NCI-H748 treated with DMSO at 0.1 percent for 48 hours (cell line): ENCODE results near the gene TMEM204.

Experiments
- DNase-seq: peaks from one replicate; lab custom pipeline; 2025; lab: John Stamatoyannopoulos, UW

TMEM204 gene

DNA sequence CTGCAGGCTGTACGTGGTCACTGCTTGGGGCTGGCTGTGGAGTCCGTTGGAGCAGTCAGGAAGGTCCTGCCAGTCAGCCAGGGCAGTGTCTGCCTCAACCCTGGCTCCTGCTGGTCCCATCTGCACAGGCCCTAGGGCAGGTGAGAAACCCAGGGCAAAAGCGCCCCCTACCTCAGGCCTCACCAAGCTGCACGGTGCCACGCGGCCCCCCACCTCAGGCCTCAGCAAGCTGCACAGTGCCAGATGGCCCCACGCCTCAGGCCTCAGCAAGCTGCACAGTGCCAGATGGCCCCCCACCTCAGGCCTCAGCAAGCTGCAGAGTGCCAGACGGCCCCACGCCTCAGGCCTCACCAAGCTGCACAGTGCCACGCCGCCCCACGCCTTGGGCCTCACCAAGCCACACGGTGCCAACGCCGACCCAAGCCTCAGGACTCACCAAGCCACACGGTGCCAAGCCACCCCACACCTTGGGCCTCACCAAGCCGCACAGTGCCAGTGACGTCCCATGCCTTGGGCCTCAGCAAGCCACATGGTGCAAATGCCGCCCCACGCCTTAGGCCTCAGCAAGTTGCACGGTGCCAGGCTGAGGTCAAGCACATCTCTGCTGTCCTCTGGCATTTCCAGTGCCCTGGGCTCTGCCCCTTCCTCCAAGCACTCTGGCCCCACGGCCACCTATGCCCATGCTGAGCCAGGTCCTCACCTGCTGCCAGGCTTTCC, 5.5 kb downstream of the TMEM204 start:
- no peak for DNase-seq

DNA sequence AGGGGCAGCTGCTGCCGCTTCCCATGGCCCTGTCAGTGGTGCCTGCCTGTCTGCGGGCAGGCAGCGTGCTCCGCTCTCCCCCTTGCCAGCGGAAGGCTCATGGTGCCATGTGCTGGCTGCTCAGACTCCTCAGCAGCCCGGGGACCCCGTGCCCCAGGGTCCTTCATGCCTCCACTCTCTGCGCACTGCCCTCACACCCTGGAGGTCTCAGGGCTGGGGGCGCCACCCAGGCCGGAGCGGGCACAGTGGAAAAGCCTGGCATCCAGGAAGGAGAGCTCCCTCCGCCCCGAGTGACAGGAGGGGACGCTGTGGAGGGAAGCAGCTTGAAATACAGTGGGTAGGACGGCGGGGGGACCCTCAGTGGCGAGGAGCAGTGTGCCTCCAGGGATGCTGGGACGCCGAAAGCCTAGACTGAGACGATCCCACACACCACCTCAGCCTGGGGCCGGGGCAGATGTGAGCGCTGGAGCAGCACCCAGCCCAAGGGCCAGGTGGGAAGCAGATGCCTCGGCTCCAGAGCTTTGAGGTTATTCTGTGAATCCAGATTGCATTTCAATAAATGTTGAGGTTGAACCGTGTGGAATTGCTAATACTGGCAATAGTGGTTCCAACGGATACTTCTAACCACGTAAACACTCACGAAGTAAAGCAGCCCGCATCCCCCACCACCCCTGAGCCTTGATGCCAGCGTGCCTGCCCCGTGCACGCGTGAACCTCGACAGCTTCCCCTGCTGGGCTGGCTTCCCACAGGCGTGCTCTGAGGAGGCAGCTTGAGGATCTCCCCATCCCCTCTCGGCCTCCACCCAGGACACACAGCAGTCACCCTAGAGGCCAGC, 6.5 kb downstream of the TMEM204 start:
- DNase-seq = no peak

DNA sequence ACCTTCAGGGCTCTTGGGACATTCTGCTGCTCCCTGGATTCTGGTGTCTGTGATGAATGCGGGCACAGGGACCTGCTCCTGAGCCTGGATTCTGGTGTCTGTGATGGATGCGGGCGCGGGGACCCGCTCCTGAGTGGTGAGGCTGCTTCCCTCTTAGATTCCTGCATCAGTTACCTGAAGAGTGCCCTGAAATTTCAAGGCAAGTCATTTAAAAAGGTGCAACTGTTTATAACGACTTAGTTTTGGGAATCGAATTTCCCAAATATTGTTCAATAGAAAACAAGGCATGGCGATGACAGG, 7.0 kb downstream of the TMEM204 start:
- DNase-seq = no peak

DNA sequence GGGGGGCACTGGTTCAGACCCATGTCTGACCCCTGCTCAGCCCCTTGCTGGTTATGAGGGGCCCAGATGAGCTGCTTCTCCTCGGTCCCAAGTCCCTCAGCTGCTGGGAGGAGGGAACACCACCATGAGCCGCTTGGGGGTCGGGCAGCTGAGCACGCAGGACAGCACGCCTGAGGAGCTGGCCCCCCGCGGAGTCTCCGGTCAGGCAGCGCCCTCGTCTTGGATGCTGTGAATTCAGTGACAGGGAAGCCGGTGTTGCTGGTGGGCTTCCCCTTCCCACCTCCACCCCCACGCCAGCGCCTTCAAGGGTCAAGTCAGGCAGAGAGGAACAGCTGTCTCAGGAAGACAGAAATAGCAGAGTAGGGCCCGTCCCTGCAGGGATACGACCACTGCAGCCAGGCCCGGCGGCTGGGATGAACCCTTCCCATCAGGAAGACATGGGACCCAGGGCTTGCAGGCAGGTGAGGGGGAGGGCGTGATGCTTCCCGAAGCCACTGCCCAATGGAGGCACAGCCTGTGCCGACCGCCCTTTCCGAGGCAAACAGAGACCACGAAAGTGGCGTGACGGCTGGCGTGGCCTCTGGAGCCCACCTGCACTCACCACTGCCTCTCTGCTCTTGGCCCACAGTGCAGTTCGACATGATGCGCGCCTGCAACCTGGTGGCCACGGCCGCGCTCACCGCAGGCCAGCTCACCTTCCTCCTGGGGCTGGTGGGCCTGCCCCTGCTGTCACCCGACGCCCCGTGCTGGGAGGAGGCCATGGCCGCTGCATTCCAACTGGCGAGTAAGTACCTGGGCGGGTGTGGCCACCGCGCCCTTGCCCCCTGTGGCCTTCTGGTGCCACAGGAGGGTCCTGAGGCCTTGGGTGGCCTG, 8.1 kb downstream of the TMEM204 start:
- no peak for DNase-seq

DNA sequence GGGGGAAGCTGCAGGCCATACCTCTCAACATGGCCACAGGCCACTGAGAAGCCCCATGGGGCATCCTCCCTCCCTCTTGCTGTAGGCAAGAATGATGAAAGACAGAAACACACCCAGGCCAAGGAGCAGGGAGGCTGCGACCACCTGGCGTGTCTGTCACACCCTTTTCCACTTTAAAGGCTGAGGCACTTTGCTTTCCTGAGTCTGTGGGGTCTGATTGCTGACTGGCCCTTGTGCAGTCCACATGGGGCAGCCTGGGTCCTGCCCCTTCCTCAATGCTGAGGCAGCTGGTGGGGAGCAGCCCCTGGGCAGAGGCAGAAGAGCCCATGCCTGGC, 8.7 kb downstream of the TMEM204 start:
- DNase-seq = no peak

DNA sequence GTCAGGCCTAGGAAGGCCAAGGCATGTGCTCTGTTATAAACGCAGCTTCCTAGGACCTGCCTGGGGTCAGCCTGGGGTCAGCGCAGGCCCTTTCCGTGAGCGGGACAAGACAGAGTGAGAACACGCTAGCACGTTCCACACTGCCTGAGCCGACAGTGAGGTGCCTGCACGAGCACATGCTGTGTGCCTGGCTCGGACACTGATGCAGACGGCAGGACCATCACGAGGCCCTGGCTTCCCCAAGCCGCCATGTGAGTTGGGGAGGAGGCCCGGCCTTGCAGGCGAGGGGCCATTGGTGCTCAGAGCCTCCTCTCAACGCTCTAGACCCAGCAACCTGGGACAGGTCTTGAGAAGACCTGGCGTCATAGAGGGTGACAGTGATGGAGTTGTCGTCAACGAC, 9.1 kb downstream of the TMEM204 start:
- DNase-seq = no peak

DNA sequence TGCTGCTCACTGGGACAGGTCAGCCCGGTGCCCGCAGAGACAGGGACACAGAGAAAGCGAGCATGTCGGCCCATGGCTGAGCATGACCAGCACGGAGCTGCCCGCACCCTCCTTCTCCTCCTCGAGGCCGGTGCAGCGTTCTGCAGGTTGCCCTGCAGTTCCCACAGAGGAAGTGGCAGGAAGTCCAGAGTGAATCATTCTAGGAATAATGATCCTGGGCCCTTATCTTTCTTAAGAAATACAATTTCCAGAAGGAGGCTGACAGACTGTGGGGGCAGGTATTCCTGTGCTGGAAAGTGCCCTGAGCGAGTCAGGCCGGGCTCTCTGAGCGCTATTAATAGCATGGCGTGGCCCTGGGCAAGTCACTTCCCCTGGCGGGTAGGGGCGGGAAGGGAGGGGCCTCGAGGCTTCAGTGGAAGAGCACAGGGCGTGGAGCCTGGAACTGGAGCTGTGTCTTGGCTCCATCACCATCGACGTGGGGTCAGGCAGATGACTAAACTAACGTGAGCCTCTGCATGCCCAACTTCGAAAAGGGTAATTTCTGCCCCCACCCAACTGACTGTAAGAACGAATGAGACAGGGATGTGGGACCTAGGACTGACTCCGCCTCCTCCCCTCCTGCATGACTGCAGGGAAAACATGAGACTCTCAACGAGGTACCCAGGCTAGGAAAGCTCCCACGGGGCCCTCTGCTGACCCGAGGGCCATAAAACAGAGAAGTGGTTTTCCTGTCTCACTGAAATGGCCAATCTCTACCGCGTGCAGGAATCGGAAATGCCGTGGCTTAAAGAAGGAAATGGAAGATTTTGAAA, 9.8 kb downstream of the TMEM204 start:
- no peak for DNase-seq

DNA sequence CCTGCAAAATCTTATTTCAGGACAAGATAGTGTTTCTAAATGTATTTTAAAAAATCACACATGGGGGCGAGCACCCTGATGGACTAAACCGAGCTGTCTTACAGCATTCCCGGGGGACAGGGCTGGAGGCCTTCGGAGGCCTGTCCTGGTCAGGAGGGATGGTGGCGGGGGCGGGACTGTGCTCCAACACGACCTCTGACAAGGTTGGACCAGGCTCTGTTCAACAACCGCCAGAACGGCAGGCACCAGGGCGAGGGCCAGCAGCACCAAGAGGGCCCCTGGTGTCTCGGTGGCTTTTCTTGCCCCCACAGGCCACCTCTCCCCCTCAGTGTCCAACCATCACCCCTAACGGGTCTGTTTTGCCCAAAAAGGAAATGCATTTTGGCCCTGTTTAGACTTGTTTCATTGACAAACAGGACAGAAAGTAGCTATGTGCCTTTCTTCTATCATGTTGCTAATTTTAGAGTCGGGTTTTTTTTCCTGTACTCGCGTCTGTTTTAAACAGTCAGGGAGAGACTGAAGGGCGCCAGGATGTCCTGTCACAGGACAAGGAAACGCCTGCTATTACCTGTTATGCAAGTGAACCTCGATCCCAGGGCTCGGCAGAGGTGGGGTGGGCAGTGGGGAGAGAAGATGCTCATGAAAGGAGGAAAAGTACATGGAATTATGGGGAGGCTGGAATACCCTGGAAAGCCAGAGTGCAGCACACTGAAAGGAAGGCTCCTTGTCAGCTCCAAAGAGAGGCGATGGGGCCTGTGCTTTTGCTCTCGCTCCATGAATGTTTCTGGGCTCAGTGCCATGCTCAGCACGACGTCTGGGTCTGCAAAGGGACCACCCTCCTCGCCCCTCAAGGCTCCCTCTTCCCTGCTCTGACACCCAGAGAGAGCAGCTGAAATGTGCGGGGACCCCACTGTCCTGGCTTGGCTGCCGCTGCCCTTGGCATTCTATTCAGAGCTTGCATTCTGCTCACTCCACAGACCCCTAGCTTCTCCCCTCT, 11.9 kb downstream of the TMEM204 start:
- DNase-seq = no peak

DNA sequence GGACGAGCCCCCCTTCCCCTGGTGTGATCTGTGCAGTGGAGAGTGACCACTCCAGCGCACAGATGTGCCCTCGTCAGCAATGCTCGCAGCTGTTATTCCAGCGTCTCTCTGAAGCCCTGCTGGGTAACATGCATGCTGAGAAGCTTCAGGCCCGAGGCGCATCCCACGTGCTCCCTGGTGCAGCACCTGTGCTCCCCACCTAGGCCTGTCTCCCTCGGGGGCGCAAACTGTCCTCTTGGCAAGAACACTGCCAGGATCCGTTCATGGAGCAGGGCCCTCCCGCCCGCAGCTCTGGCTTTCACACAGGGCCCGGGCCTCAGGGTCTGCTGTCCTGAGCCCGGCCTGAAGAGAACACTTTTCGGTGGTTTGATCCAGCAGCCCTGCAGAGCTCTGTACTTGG, 13.0 kb downstream of the TMEM204 start:
- no peak for DNase-seq

DNA sequence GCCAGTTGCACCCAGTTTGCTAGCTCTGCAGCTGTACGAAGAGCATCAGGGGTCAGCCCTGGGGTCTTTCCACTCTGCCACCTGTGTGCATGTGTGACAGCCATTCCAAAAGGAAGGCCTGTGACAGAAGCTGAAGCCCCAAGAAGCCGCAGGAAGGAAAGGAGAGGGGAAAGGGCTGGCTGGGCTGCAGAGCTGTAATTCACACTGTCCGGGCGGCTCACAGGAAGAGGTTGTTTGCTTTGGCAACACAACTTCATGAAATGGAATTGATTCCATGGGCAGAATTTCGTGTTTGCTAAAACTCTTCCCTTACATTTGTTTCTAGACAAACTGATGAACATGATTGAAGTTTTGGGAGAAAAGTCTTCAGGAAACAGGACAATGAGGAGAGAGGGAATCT, 14.8 kb downstream of the TMEM204 start:
- DNase-seq = no peak

DNA sequence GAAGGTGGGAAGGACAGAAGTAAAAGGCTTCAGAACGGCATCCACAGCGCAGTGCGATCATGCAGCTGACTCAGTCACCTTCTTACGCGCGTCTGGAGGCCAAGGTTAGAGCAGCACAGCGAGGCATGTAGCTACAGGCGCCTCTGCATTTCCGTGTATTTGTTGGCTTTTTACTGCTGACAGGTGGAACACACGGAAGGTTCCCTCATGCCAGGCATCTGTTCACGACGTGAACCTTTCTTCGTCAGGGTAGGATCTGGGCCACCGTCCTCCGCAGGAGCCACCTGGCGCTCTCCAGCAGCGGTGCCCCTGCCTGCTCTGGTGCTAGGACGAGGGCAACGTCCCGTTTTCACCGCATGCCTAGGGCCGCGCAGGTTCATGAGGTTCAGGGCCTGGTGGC, 15.3 kb downstream of the TMEM204 start:
- no peak for DNase-seq

DNA sequence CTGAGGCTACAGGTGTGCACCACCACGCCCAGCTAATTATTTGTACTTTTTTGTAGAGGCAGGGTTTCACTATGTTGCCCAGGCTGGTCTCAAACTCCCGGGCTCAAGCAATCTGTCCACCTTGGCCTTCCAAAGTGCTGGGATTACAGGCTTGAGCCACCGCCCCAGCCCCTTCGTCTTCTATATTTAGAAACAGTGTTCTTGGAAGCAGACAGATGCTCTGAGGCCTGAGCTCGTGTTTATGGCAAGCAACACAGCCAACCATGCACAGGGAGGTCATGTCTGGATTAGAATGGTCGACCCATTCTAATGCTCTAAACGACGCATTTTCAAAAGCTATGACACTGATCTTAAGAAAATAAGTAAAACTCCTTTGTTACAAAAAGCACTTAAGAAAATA, 16.6 kb downstream of the TMEM204 start:
- no peak for DNase-seq

DNA sequence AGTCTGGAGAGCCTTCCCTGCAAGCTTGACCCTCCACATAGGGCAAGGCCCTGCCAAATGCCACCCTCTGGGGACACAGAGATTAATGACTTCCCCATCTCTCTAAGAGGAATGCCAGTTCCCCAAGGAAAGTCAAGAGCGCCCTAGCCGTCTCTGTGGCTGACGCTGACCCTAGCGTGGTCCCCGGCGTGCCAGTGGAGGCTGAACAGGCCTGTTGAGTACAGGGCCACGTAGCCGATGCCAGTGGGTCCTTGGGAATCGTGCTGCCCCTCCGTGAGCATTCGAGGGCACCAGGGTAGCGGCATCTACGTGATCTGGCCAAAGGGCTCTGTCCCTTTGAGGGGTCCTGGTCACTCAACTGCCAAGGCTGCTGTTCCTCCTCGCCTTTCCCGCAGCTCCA, 17.2 kb downstream of the TMEM204 start:
- no peak for DNase-seq

DNA sequence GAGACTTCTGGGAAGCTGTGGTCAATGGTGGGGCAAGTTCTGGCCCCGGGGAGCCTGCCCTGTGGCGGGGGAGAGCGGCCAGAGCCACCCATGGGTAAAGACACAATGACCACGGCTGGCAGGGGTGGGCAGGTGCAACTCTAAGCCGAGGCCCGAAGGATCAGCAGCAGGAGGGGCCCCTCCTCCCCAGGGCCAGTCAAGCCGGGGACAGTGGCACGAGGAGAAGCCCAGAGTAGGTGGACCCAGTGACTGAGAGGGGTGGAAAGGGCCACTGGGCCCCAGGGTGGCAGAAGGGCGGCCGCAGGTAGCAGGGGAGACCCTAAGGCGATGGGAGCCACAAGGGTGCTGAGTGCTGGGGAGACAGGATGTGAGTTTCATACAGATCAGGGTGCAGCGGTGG, 17.7 kb downstream of the TMEM204 start:
- no peak for DNase-seq

DNA sequence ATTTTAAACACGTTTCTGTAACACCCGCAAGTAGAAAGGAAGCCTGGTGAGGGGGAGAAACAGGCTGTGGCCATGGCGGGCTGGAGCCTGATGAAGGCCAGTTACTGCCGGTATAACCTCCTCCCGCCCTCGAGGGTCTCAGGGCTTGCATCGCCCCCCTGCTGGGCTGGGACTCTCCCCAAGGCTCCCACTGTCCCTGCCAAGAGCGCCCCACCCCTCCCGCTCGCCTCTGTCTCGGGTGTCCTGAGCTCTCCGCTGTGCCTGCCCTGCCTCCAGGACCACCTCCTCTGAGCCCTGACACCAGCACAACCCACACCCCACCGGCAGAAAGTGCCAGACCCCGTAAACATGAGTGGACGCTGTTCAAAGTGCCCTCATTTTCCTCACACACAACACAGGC, 18.7 kb downstream of the TMEM204 start:
- no peak for DNase-seq

DNA sequence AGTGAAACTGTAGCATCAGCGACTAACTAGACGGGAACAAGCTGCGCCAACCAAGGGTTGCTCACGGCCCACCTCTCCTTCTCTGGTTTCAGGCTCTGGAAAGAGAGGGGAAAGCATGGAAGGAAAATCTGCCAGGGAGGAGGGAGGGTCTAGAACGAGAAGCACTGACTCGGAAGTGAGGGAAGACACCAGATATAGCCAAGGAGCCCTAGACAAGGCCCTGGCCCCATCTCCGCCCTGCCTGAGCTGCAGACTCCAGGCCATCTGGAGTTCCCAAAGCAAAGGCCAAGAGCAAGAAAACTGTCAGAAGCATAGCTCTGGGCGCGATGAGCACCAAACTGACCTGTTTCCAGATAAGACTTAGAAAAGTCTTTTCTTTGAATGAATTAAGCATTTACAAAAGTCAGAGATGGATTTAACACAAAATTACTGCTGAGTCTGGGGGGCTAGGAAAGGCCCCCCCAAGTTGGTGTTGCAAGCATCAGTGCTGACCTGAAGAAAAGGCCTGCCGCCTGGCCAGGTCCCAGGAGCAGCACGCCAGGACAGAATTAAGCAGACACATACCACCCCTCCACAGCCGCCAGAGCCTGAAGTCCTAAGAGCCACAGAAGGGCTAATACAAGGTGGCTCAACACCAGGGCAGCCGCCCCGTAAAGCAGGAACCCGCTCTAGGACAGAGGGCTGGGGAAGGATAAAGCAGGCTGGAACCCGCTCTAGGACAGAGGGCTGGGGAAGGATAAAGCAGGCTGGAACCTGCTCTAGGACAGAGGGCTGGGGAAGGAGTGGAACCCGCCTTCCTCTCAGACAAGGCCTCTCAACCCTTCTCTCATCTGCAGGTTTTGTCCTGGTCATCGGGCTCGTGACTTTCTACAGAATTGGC, 20.7 kb downstream of the TMEM204 start:
- no peak for DNase-seq

DNA sequence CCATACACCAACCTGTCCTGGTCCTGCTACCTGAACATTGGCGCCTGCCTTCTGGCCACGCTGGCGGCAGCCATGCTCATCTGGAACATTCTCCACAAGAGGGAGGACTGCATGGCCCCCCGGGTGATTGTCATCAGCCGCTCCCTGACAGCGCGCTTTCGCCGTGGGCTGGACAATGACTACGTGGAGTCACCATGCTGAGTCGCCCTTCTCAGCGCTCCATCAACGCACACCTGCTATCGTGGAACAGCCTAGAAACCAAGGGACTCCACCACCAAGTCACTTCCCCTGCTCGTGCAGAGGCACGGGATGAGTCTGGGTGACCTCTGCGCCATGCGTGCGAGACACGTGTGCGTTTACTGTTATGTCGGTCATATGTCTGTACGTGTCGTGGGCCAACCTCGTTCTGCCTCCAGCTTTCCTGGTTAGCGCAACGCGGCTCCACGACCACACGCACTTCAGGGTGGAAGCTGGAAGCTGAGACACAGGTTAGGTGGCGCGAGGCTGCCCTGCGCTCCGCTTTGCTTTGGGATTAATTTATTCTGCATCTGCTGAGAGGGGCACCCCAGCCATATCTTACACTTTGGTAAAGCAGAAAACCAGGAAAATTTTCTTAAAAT, 21.5 kb downstream of the TMEM204 start:
- DNase-seq = no peak

DNA sequence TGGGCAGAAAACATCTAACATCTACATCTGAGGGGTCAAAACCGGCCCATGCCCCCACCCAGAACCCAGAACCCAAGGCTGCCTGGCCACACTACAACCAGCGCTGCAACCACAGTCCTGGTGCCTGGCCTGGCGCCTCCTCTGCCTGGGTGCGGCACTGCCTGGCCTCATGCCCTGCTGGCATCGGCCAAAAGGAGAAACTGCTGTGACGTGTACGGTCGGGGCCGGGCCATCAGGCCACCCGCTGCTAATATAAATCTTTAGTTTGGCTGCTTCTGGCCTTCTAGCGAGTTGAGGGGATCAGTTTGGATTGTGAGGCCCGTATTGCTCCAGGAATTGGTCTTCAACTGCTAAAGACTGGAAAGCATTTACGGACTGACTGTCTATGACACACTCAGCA, 22.8 kb downstream of the TMEM204 start:
- no peak for DNase-seq

DNA sequence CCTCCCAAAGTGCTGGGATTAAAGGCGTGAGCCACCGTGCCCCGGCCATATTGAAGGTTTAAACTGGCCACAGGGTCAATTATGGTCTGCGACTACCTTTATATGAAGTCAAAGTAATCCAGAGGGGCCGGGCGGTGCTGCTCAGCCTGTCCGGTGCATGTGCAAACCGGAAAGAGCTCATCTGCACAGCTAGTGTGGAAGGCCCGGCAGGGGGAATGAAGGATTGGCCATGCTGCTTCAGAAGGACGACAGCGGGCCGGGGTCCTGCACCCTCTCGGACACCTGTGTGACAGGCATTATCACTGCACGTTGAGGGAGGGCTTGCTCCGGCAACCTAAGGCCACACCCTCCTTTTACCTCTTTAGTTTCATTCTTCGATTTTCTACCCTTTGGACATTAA, 23.6 kb downstream of the TMEM204 start:
- DNase-seq = no peak
